8988T (cell line): ENCODE measurements around the gene RTN4.
"Not testable (repeated sequence)": the region's sequence is repeated elsewhere in the genome, so short reads cannot be mapped to it uniquely, and the experiment has no call there.

Experiments
- DNase-seq: peaks from one replicate; pipeline ENCODE4 v3.0.0; 2011

Gene RTN4, protein sequence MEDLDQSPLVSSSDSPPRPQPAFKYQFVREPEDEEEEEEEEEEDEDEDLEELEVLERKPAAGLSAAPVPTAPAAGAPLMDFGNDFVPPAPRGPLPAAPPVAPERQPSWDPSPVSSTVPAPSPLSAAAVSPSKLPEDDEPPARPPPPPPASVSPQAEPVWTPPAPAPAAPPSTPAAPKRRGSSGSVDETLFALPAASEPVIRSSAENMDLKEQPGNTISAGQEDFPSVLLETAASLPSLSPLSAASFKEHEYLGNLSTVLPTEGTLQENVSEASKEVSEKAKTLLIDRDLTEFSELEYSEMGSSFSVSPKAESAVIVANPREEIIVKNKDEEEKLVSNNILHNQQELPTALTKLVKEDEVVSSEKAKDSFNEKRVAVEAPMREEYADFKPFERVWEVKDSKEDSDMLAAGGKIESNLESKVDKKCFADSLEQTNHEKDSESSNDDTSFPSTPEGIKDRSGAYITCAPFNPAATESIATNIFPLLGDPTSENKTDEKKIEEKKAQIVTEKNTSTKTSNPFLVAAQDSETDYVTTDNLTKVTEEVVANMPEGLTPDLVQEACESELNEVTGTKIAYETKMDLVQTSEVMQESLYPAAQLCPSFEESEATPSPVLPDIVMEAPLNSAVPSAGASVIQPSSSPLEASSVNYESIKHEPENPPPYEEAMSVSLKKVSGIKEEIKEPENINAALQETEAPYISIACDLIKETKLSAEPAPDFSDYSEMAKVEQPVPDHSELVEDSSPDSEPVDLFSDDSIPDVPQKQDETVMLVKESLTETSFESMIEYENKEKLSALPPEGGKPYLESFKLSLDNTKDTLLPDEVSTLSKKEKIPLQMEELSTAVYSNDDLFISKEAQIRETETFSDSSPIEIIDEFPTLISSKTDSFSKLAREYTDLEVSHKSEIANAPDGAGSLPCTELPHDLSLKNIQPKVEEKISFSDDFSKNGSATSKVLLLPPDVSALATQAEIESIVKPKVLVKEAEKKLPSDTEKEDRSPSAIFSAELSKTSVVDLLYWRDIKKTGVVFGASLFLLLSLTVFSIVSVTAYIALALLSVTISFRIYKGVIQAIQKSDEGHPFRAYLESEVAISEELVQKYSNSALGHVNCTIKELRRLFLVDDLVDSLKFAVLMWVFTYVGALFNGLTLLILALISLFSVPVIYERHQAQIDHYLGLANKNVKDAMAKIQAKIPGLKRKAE

DNA sequence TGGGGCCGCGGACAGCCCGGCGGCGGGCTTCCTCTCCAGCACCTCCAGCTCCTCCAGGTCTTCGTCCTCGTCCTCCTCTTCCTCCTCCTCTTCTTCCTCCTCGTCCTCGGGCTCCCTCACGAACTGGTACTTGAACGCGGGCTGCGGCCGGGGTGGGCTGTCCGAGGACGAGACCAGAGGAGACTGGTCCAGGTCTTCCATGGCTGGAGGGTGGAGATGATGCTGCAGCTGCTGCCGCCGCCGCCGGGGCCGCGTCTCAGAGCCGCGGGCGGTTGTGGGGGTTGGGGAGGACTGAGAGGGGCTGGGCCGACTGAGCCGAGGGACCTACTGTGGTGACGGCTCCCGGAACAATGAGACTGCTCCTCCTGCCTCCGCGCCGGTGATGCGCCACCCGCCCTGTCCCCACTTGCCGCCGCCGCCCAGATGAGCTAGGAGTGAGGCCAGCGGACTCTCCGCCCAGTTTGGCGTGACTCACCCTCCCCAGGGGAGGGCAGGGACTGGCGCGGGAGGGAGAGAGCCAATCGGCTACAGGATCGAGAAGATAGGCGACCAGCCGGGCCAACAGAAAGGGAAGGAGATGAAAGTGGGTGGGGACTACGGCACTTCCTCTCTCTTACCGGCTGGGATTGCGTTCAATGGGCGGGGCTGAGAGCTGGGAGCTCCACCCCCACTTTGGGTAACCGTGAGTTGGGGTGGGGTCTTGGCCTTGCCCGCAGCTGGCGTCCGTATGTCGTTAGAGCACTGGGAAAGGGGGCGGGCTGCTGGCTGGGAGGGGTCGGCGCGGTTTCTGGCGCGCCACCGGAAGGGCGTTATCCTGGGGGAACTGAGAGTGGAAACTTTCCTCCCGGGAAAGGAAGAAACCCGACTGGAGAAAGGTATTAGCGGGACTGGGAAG, at the start of gene RTN4:
TSS of gene RTN4 (minus strand) at position 352 of the 895 bp plus-strand sequence. CDS start at position 201, 151 bp downstream.
- DNase-seq: peak; percentile 83

- DNase-seq: no peak
Observed at GRCh38 chr2:55099493-55099877, 49.2 kb upstream of the RTN4 start.

DNA sequence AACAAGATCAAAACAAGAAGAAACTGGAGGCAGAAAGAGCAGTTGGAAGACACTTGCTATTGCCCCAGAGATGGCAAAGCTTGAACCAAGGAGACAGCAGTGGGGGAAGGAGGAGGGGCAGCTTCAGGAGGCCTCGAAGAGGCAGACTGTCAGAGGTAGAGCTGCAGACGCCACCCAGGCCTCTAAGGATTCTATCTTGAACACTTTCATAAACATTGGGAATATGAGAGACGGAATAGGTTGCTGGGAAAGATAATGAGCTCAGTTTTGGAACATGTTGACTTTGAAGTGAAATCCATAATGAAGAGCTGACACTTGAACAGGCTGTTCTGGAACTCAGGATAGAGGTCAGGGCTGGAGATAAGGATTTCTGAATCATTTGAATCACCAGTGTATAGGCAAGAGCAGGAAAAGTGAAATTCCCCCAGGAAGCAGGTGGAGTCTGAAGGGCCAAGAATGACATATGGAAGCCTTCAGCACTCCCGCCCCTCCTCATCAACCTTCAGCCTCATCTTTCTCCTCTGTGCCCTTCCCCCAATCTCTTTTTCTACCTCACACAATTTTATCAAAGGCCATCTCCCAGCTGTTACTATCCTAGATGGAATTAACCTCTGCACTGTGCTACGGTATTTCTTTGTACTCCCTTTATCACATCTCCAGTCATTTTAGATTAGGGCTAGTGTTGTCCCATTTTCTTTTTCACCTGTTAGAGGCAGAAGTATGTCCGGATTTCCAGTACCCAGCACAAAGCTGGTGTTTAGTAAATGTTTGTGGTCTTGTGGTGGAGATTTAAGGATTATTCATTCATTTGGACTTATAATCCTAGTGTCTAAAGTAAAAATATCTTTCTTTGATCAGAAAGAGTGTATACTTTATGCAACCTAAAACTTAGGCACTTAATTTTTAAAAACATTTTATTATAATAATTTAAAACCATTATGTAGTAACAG, 47.5 kb upstream of the RTN4 start:
- no peak for DNase-seq

DNA sequence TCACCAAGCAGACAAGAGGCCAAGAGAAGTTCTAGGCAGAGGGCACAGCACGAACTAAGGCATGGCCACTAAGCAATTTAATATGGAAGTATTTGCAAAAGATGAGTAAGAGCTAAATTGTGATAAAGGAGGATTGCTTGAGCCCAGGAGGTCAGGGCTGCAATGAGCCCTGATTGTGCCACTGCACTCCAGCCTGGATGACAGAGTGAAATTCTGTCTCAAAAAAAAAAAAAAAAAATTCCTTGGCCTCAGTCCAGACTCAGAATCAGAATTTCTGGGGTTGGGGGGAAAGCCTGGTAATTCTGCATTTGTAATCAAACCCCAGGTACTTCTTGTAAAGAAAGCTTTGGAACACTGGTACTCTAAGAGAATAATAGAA, 46.8 kb upstream of the RTN4 start:
- no peak for DNase-seq

GRCh38 chr2:55096586-55096985, 46.3 kb upstream of the RTN4 start:
- no peak for DNase-seq

GRCh38 chr2:55093381-55093780, 43.1 kb upstream of the RTN4 start:
- peak; percentile 46 for DNase-seq

- no peak for DNase-seq
Observed at GRCh38 chr2:55092439-55092838, 42.2 kb upstream of the RTN4 start.

- DNase-seq: not testable (repeated sequence)
Observed at GRCh38 chr2:55091681-55092080, 41.4 kb upstream of the RTN4 start.

- no peak for DNase-seq
Observed at GRCh38 chr2:55090702-55091101, 40.5 kb upstream of the RTN4 start.

GRCh38 chr2:55089726-55090125, 39.5 kb upstream of the RTN4 start:
- no peak for DNase-seq

- DNase-seq: no peak
Observed at GRCh38 chr2:55088400-55088799, 38.1 kb upstream of the RTN4 start.

DNA sequence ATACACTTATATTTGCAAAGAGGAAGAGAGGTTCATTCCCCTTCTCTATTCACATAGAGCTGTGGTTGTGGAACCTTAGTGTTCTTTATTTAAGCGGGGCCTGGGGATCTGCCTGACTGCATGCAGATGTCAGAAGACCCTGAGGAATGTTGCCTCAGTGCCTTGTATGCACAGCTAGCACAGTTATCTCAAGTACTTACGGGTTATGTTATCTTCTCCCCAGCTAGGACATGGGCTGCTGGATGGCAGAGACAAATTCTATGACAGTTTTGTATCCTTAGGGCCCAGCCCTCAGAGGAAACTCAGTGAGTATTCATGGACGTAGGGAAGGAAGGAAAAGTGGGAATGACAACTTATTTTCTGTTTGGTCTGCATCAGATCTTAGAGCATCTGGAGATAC, 37.7 kb upstream of the RTN4 start:
- no peak for DNase-seq

DNA sequence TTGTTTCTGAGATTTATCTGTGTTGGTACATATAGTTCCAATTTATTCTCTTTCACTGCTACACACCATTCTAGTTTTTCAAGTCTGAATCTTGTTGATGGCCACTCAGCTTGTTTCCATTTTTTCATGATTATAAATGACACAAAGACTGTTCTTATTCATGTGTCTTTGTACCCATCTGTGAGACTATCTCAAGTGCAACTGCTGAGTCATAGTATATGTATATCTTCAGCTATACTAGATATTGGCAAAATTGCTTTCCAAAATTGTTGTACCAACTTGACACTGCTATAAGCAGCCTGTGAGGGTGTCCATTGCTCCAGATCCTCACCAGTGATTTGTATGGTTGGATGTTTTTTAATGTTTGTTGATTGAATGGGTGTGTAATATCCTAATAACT, 37.2 kb upstream of the RTN4 start:
- DNase-seq: no peak

DNA sequence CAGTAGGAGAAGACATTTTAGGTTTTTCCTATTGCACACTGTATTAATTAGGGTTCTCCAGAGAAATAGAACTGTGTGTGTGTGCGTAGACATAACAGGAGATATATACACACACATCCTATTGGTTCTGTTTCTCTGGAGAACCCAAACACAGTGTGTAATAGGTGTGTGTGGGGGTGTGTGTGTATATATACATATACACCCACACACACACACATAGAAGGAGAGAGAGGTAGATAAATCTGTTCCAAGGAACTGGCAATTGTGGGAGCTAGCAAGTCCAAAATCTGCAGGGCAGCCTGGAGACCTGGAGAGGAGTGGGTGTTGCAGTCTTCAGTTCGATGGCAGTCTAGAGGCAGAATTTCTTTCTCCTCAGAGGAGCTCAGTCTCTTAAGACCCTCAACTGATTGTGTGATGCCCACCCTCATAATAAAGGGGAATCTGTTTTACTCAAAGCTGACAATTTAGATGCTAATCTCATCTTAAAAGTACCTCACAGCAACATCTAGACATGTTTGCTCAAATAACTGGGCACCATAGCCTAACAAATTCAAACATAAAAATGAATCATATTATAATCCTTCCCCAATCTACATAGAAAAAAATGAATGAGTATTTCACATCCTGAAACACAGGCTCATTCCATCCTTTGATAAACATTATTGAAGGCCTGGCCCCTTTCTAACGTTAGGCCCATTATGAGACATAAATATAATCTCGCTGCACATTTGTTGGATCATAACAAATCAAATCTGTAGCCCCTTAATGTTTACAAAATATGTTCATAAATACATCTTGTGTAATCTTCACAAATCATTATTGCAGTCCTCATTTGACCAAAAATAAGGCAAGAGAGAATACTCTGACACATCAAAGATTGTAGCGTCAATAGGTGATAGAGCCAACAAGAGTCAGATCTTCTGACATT, 35.1 kb upstream of the RTN4 start:
- DNase-seq: no peak

GRCh38 chr2:55084641-55085040, 34.4 kb upstream of the RTN4 start:
- DNase-seq: no peak

GRCh38 chr2:55080204-55080738, 30.0 kb upstream of the RTN4 start:
- no peak for DNase-seq

DNA sequence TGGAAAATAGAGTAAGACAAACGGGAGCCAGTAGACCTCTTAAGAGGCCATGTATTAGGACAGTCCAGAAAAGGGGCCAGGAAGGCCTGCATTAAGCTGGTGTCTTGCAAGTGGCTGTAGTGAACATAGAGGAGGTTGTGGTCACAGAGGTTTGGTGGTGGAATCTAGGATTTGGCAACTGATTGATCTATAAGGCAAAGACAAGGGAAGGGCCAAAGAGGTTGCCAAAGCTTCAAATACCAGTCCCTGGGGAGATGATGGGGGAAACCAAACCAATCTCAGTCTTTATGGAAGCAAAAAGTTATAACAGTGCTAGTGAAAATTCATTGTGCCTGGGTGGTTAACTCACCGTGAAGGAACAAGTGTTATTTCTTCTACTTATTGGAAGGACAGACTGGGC, 28.7 kb upstream of the RTN4 start:
- DNase-seq: no peak

DNA sequence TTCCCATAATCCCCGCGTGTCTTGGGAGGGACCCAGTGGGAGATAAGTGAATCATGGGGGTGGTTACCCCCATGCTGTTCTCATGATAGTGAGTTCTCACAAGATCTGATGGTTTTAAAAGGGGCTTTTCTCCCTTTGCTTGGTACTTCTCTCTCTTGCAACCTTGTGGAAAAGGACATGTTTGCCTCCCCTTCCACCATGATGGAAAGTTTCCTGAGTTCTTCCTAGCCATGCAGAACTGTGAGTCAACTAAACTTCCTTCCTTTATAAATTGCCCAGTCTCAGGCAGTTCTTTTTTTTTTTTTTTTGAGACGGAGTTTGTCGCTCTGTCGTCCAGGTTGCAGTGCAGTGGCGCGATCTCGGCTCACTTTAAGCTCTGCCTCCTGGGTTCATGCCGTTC, 26.5 kb upstream of the RTN4 start:
- no peak for DNase-seq

- not testable (repeated sequence) for DNase-seq
Observed at GRCh38 chr2:55076019-55076418, 25.8 kb upstream of the RTN4 start.
